Adrenal gland (tissue), 5 donors: ENCODE data around the gene CELF2.

Experiments
- CTCF ChIP-seq, 6 experiments: fragments of 450-650 bp in 4 of 6; fragments of 200-600 bp in 2 of 6; sonication (generic) in 1 of 6; IDR thresholded peaks; 1 replicate in 5 of 6; 2 replicates in 1 of 6; pipeline versions ENCODE4 v1.5.1 to v1.8.0; 2016 to 2021; ENCODE audit warnings: antibody characterized with exemption in 6 of 6, mild to moderate bottlenecking in 2 of 6, moderate library complexity in 1 of 6
- POLR2A ChIP-seq, 2 donors: fragments of 450-650 bp; IDR thresholded peaks; one replicate each; pipeline ENCODE4 v1.6.1; 2017; ENCODE audit warnings: antibody characterized with exemption in 2 of 2, mild to moderate bottlenecking in 2 of 2, moderate library complexity in 1 of 2
- donor health status: DM: no; HTN: no; CAD: no.

GRCh38 chr10:11116361-11116760, 98.7 kb downstream of the CELF2 start:
- no peak for TF ChIP-seq CTCF (IDR thresholded peaks at IDR 0.05)
- no peak for TF ChIP-seq POLR2A (IDR thresholded peaks at IDR 0.05)
